DND-41 (cell line): ENCODE data around the gene HMGXB3.

ENCODE experiments used
- EZH2 ChIP-seq: IDR thresholded peaks from 3 replicates; pipeline ENCODE4 v1.6.1; 2012; ENCODE audit warnings: borderline replicate concordance, low read depth, mild to moderate bottlenecking, moderate library complexity, low read length, inconsistent platforms; ENCODE audit not compliant: severe bottlenecking
- TF ChIP-seq, protein P1 (sequence below): IDR thresholded peaks from 2 replicates; pipeline ENCODE4 v1.5.1; 2012; ENCODE audit warnings: borderline replicate concordance, low read length, moderate library complexity, mild to moderate bottlenecking; ENCODE audit not compliant: poor library complexity, severe bottlenecking; ENCODE audit errors: extremely low read depth

DNA sequence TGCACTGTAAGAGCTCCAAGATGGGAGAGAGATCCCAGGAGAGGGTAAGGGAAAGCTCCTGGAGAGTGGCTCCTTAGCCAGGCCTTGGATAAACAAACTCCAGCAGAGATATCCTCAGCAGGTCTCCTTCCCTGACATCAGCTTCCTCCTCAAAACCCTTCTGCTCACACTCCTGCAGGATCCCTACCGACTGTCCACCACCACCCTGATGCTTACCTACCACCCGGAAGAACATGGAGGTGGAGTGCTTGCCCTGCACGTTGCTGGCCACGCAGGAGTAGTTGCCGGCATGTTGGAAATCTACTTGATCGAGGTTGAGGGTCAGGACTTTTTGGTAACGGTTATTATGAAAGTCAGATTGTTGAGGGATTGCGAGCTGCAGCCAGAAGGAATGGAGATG is 76.5 kb downstream of the HMGXB3 start:
- TF ChIP-seq, protein P1, sequence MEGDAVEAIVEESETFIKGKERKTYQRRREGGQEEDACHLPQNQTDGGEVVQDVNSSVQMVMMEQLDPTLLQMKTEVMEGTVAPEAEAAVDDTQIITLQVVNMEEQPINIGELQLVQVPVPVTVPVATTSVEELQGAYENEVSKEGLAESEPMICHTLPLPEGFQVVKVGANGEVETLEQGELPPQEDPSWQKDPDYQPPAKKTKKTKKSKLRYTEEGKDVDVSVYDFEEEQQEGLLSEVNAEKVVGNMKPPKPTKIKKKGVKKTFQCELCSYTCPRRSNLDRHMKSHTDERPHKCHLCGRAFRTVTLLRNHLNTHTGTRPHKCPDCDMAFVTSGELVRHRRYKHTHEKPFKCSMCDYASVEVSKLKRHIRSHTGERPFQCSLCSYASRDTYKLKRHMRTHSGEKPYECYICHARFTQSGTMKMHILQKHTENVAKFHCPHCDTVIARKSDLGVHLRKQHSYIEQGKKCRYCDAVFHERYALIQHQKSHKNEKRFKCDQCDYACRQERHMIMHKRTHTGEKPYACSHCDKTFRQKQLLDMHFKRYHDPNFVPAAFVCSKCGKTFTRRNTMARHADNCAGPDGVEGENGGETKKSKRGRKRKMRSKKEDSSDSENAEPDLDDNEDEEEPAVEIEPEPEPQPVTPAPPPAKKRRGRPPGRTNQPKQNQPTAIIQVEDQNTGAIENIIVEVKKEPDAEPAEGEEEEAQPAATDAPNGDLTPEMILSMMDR = no peak
- no peak for TF ChIP-seq EZH2
